MCF 10A (cell line): ENCODE results near the gene MTNR1B. TPM values are rescaled to one million over a fixed set of nuclear protein-coding genes. Genes with fewer than 3 reads are reported as not detected.

Source experiments
- BruUV-seq: library from RNA; stranded (reverse); fragments of 400-500 nt; replicated peaks from 2 replicates; lab custom pipeline; 2021; lab: Mats Ljungman, UMichigan
- CTCF ChIA-PET: fragments of 300-600 bp; sonication (Branson Sonifier 250); formaldehyde crosslinking; extraction: SDS; loops from one replicate; lab custom pipeline; 2021; ENCODE audit warnings: antibody characterized with exemption, inconsistent platforms; lab: Yijun Ruan, JAX
- POLR2A ChIA-PET: fragments of 300-600, 350-650 bp; sonication (Branson Sonifier 250); formaldehyde crosslinking; extraction: SDS; loops from one replicate; lab custom pipeline; 2020; ENCODE audit warnings: antibody characterized with exemption, inconsistent platforms; lab: Yijun Ruan, JAX
- DNase-seq: peaks from one replicate; pipeline ENCODE4 v3.0.0-alpha.2; 2018; ENCODE audit not compliant: unreplicated experiment
- H3K27ac Mint-ChIP-seq: one replicate; pipeline ENCODE4 v1.8.0; 2022; ENCODE audit warnings: mild to moderate bottlenecking, low read depth, mixed read lengths; ENCODE audit not compliant: unreplicated experiment
- H3K27me3 Mint-ChIP-seq: one replicate; pipeline ENCODE4 v1.8.0; 2022; ENCODE audit warnings: mixed read lengths; ENCODE audit not compliant: insufficient read depth, unreplicated experiment
- H3K36me3 Mint-ChIP-seq: one replicate; pipeline ENCODE4 v1.8.0; 2022; ENCODE audit warnings: mild to moderate bottlenecking, moderate library complexity, mixed read lengths; ENCODE audit not compliant: insufficient read depth, unreplicated experiment
- H3K4me1 Mint-ChIP-seq: one replicate; pipeline ENCODE4 v1.8.0; 2022; ENCODE audit warnings: mixed read lengths; ENCODE audit not compliant: insufficient read depth, unreplicated experiment
- H3K4me3 Mint-ChIP-seq: one replicate; pipeline ENCODE4 v1.8.0; 2022; ENCODE audit warnings: mild to moderate bottlenecking, moderate library complexity, mixed read lengths; ENCODE audit not compliant: unreplicated experiment
- H3K9me3 Mint-ChIP-seq: one replicate; pipeline ENCODE4 v1.8.0; 2022; ENCODE audit warnings: mixed read lengths; ENCODE audit not compliant: unreplicated experiment
- CTCF ChIP-seq: fragments of 200-600 bp; IDR thresholded peaks from one replicate; pipeline ENCODE4 v1.8.0; 2022; ENCODE audit warnings: antibody characterized with exemption, mild to moderate bottlenecking; ENCODE audit not compliant: unreplicated experiment
- intact Hi-C: fragments of 100-400 bp; cut with micrococcal nuclease; formaldehyde crosslinking; loops from 2 replicates; pipeline ENCODE4 v1.14.1; 2022
- total RNA-seq: library from RNA; stranded (reverse); gene quantifications from 2 replicates; pipeline ENCODE4 v1.2.3, GENCODE V29; 2022

The MTNR1B gene
- total RNA-seq, 1 experiment from 2014 or later = not detected

- H3K27ac Mint-ChIP-seq = no peak overlapping the region
- no TSS peak for BruUV-seq
- no peaks in the 10 kb centered on the region for H3K4me1 Mint-ChIP-seq
- H3K4me3 Mint-ChIP-seq = no peak overlapping the region
- no peaks in the 10 kb centered on the region for H3K36me3 Mint-ChIP-seq
- no peak for DNase-seq
- peaks cover 7% of the 10 kb centered on the region for H3K9me3 Mint-ChIP-seq
- H3K27me3 Mint-ChIP-seq = no peaks in the 10 kb centered on the region
- POLR2A ChIA-PET = no interaction called here
- no peak for TF ChIP-seq CTCF
- CTCF ChIA-PET = no interaction called here
- intact Hi-C loops = no loop called here
Measured at GRCh38 chr11:92972248-92972647, 2.8 kb downstream of the MTNR1B start.

GRCh38 chr11:92975285-92975684, 5.8 kb downstream of the MTNR1B start:
- no TSS peak for BruUV-seq
- H3K27ac Mint-ChIP-seq = no peak overlapping the region
- H3K36me3 Mint-ChIP-seq = no peaks in the 10 kb centered on the region
- no peak for DNase-seq
- CTCF ChIA-PET = no interaction called here
- no peaks in the 10 kb centered on the region for H3K27me3 Mint-ChIP-seq
- H3K4me3 Mint-ChIP-seq = no peak overlapping the region
- POLR2A ChIA-PET = no interaction called here
- peaks cover 7% of the 10 kb centered on the region for H3K9me3 Mint-ChIP-seq
- intact Hi-C loops = no loop called here
- peaks cover 17% of the 10 kb centered on the region for H3K4me1 Mint-ChIP-seq
- no peak for TF ChIP-seq CTCF

GRCh38 chr11:92976681-92977080, 7.2 kb downstream of the MTNR1B start:
- Mint-ChIP-seq H3K36me3 (no peaks in the 10 kb centered on the region), H3K4me3 (no peak overlapping the region), H3K4me1 (peaks cover 17% of the 10 kb centered on the region), H3K27ac (no peak overlapping the region), H3K9me3 (peaks cover 7% of the 10 kb centered on the region), H3K27me3 (no peaks in the 10 kb centered on the region)
- TF ChIP-seq CTCF = no peak
- no TSS peak for BruUV-seq
- POLR2A ChIA-PET = interaction anchor here (0.6 kb wide), 1 partner anchor 119 kb away, joined by 3 read pairs; no protein-coding TSS in a partner anchor
- CTCF ChIA-PET = interaction anchor here (1.7 kb wide), 1 partner anchor 15 kb away, joined by 5 read pairs; no protein-coding TSS in a partner anchor
- intact Hi-C loops = no loop called here
- no peak for DNase-seq

GRCh38 chr11:92977401-92977800, 8.0 kb downstream of the MTNR1B start:
- DNase-seq = no peak
- no peak for TF ChIP-seq CTCF
- intact Hi-C loops = no loop called here
- no TSS peak for BruUV-seq
- Mint-ChIP-seq H3K9me3 (peaks cover 7% of the 10 kb centered on the region), H3K27me3 (no peaks in the 10 kb centered on the region), H3K4me3 (no peak overlapping the region), H3K4me1 (peaks cover 17% of the 10 kb centered on the region), H3K27ac (no peak overlapping the region), H3K36me3 (no peaks in the 10 kb centered on the region)
- POLR2A ChIA-PET = interaction anchor here (0.6 to 1.7 kb wide), 2 partner anchors 24 to 119 kb away, joined by 3 to 5 read pairs; no protein-coding TSS in a partner anchor
- CTCF ChIA-PET = interaction anchor here (0.7 to 1.7 kb wide), 3 partner anchors 8 to 169 kb away, joined by 3 to 5 read pairs (median 3); partner anchors contain the start of gene MTNR1B
